Small intestine (tissue), 7 donors: ENCODE data around the gene WAPL. TPM values are rescaled to one million over a fixed set of nuclear protein-coding genes. Genes with fewer than 3 reads are reported as not detected.
"Not testable (repeated sequence)": the region's sequence is repeated elsewhere in the genome, so short reads cannot be mapped to it uniquely, and the experiment has no call there.

ENCODE experiments used
- DNase-seq, 2 donors: peaks; one replicate each; pipeline versions ENCODE4 v3.0.0 to v3.0.0-alpha.2; 2013
- FAIRE-seq: peaks from 2 replicates; lab custom pipeline; 2012; peaks lifted over from hg19 to GRCh38; lab: Jason Lieb, UNC
- H3K27ac ChIP-seq, 3 donors: one replicate each; pipeline ENCODE4 v1.5.1; 2013; ENCODE audit warnings: low read length in 2 of 3, mild to moderate bottlenecking in 2 of 3, control low read depth in 1 of 3, inconsistent platforms in 1 of 3, low read depth in 1 of 3, moderate library complexity in 1 of 3
- H3K27me3 ChIP-seq, 3 donors: one replicate each; pipeline ENCODE4 v1.6.1; 2013; ENCODE audit warnings: low read length in 3 of 3, inconsistent platforms in 1 of 3; ENCODE audit not compliant: control insufficient read depth in 3 of 3, insufficient read depth in 3 of 3
- H3K36me3 ChIP-seq, 3 donors: one replicate each; pipeline ENCODE4 v1.6.1; 2013; ENCODE audit warnings: low read length in 3 of 3, inconsistent platforms in 1 of 3, low read depth in 1 of 3, mild to moderate bottlenecking in 1 of 3, moderate library complexity in 1 of 3; ENCODE audit not compliant: control insufficient read depth in 3 of 3, insufficient read depth in 2 of 3
- H3K4me1 ChIP-seq, 3 donors: one replicate each; pipeline ENCODE4 v1.6.1; 2013; ENCODE audit warnings: low read length in 2 of 3, inconsistent platforms in 1 of 3, low read depth in 1 of 3, mild to moderate bottlenecking in 1 of 3, moderate library complexity in 1 of 3; ENCODE audit not compliant: control insufficient read depth in 3 of 3, insufficient read depth in 2 of 3
- H3K4me3 ChIP-seq, 3 donors: one replicate each; pipeline ENCODE4 v1.5.1; 2013; ENCODE audit warnings: low read length in 3 of 3, control low read depth in 1 of 3, inconsistent platforms in 1 of 3, low read depth in 1 of 3, mild to moderate bottlenecking in 1 of 3, moderate library complexity in 1 of 3
- H3K9me3 ChIP-seq, 2 donors: one replicate each; pipeline ENCODE4 v1.6.1; 2013; ENCODE audit warnings: low read depth in 1 of 2, low read length in 1 of 2; ENCODE audit not compliant: control insufficient read depth in 2 of 2, insufficient read depth in 1 of 2
- WGBS, 3 donors: extraction: QIAGEN DNeasy Blood & Tissue Kit; methylation state at CpG; one replicate each; pipeline ENCODE4 v1.1.7; 2013; 5-methylcytosine and 5-hydroxymethylcytosine counted together
- polyA plus RNA-seq, 4 donors: library from polyadenylated mRNA; stranded (reverse) in 3 of 4; unstranded in 1 of 4; fragments of 200-250 nt in 3 of 4; fragments of 120-200 nt in 1 of 4; gene quantifications; one replicate each; pipeline versions ENCODE4 v1.2.1 to v1.2.3, GENCODE V29; 2013
- donor health status: healthy with polysubstance abuse.
- donor health status: control.
- donor health status: control.
- donor health status: Bipolar disorder and iron deficiency.
- donor health status: healthy.

WAPL gene
- polyA plus RNA-seq, 4 donors: 15.7 to 35.5 (median 18.4) TPM

DNA sequence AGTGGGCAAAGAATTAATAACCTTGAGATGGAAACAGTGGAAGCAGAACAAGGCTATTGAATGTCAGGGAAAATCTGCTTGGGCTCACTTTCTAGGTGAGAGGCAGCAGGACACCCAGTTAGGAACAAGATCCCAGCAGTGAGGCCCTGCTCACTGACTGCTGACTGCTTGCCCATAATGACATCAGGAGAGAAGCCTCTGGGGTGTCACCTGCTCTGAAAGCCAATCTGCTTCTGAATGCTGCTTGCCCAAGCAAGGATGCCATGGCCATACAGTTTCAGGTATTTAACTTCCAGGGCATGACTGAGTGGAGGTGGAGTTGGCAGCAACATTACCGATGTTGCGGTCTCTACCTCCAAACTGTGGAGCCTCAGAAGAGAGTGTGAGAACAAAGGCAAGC, 11.7 kb upstream of the WAPL start:
- DNase-seq (no peak), FAIRE-seq (no peak)
- peaks cover 0 to 9% (median 0%) of the 10 kb centered on the region in 3 donors for H3K4me1 ChIP-seq
- H3K27me3 ChIP-seq: peaks cover 0 to 5% (median 0%) of the 10 kb centered on the region in 3 donors
- WGBS, 3 donors: 91 to 100% (median 96%) methylated on average over 2 of the region's 2 CpGs
- no peaks in the 10 kb centered on the region for H3K36me3 ChIP-seq
- no peak overlapping the region for H3K27ac ChIP-seq
- H3K9me3 ChIP-seq: no peaks in the 10 kb centered on the region
- no peak overlapping the region for H3K4me3 ChIP-seq

DNA sequence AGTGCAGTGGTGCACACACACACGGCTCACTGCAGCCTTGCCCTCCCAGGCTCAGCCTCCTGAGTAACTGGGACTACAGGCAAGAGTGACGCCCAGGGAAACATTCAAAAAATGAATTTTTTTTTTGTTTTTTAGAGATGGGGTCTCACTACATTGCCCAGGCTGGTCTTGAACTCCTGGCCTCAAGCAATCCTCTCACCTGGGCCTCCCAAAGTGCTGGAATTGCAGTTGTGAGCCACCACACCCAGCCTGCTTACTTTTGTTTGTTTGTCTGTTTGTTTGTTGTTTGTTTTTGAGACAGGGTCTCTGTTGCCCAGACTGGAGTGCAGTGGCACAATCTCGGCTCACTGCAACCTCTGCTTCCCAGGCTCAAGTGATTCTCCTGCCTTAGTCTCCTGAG, 7.1 kb upstream of the WAPL start:
- not testable (repeated sequence) for H3K27ac ChIP-seq

DNA sequence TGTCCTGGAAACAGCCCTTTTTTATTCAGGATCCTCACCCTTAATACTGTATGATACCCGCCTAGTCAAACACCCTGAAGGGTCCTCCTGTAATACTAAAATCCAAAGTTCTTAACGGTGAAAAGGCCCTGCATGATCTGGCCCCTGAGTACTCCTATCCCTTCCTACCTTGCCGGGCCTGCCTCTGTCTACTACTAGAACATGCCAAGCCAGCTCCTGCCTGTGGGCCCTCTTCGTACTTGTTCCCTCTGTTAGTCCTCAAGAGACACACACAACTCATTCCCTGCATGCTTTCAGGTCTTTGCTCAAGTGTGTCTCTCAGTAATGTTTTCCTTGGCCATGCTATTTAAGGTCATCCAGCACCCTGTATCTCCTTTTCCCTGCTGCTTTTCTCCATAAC, 5.0 kb upstream of the WAPL start:
- Histone ChIP-seq H3K9me3 (no peaks in the 10 kb centered on the region), H3K4me3 (no peak overlapping the region), H3K36me3 (no peaks in the 10 kb centered on the region), H3K27me3 (no peaks in the 10 kb centered on the region), H3K27ac (peak overlapping the region in 1 of 3 donors; percentile 5), H3K4me1 (peaks cover 0 to 19% (median 2%) of the 10 kb centered on the region in 3 donors)
- DNase-seq (peak in 1 of 2 donors; percentile 8), FAIRE-seq (no peak)
- 56 to 80% (median 71%) methylated on average over 4 of the region's 4 CpGs for WGBS, 3 donors

More for the DNA sequence above, 7.1 kb upstream of the WAPL start:
- not testable (repeated sequence) for H3K36me3 ChIP-seq, DNase-seq, H3K27me3 ChIP-seq, H3K4me3 ChIP-seq, FAIRE-seq, H3K9me3 ChIP-seq
- WGBS, 3 donors: 62 to 77% (median 68%) methylated on average over 3 of the region's 3 CpGs
- H3K4me1 ChIP-seq: peaks cover 0 to 14% (median 0%) of the 10 kb centered on the region in 3 donors

DNA sequence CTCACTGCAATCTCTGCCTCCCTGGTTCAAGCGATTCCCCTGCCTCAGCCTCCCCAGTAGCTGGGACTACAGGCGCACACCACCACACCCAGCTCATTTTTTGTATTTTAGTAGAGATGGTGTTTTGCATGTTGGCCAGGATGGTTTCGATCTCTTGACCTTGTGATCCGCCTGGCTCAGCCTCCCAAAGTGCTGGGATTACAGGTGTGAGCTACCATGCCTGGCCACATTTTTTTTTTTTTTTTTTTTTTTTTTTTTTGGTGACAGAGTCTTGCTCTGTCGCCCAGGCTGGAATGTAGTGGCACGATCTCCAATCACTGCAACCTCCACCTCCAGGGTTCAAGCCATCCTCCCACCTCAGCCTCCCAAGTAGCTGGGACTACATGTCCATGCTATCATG, 4.1 kb upstream of the WAPL start:
- not testable (repeated sequence) for H3K4me3 ChIP-seq, H3K27ac ChIP-seq, FAIRE-seq, H3K9me3 ChIP-seq, H3K36me3 ChIP-seq, H3K27me3 ChIP-seq, DNase-seq
- H3K4me1 ChIP-seq: peaks cover 0 to 19% (median 2%) of the 10 kb centered on the region in 3 donors
- 95 to 99% (median 96%) methylated on average over 6 of the region's 6 CpGs for WGBS, 3 donors

DNA sequence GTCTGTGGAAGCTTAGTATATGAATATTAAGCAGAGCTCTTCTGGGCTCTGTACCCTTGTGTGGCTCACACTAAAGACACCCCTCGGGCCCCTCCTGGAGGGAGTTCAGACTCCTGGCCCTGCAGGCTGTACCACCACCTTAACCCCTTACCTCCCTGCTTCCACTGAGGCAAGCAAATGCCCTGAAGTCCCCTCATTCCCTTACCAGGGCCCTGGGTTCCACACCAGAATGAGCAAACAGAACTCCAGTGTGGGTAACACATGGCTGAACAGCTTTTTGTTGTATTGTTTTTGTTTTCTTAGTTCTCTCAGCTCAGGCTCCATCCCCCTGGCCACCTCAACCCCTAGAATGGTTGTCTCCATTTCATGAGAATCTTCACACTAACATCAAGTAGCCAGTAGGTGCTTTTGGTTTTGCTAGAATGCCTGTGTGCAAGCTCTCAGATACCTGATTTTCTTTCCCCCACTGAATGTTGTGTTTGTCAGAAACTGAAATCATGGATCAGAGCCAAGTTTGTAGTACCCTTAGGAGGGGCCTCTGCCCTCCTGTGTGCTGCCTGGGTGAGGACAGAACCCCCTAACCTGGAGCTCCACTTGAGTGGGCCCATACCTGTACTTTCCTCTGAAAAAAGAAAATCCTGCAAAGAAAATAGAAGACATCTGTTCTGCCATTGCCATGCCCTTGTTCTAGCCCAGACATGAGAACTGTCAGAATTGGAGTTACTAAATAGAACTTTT, 2.8 kb upstream of the WAPL start:
- DNase-seq (no peak), FAIRE-seq (no peak)
- Histone ChIP-seq H3K4me3 (no peak overlapping the region), H3K9me3 (no peaks in the 10 kb centered on the region), H3K27me3 (no peaks in the 10 kb centered on the region), H3K36me3 (no peaks in the 10 kb centered on the region), H3K27ac (no peak overlapping the region), H3K4me1 (peaks cover 0 to 19% (median 2%) of the 10 kb centered on the region in 3 donors)
- 46 to 54% (median 52%) methylated on average over 1 of the region's 1 CpG for WGBS, 3 donors

DNA sequence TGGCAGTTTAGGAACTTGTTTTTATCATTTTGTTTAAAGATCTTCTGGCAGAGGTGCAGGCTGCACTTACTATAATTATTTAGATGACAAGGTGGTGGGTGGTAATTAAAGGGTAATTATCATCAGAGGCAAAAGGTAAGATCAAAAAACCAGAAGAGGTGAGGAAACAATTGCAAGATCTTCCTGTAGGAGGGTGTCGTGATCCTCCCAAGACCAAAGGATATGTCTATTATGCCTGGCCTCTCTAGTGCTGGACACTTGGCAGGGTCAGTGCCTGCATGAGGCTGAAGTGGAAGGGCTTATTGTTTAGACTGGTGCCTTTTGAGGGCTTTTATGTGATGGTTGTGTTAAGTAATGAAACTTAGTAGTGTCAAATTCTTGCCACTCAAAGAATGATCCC, 1.8 kb upstream of the WAPL start:
- peaks cover 0 to 17% (median 2%) of the 10 kb centered on the region in 3 donors for H3K4me1 ChIP-seq
- no peaks in the 10 kb centered on the region for H3K36me3 ChIP-seq
- H3K9me3 ChIP-seq: no peaks in the 10 kb centered on the region
- H3K27ac ChIP-seq: no peak overlapping the region
- DNase-seq (peak; percentile 13 to 27), FAIRE-seq (no peak)
- WGBS, 3 donors: 33 to 41% (median 39%) methylated on average over 1 of the region's 1 CpG
- no peak overlapping the region for H3K4me3 ChIP-seq
- H3K27me3 ChIP-seq: no peaks in the 10 kb centered on the region

- Histone ChIP-seq H3K9me3 (no peaks in the 10 kb centered on the region), H3K27ac (peak overlapping the region in 1 of 3 donors; percentile 68), H3K4me1 (peaks cover 0 to 15% (median 2%) of the 10 kb centered on the region in 3 donors), H3K36me3 (no peaks in the 10 kb centered on the region), H3K4me3 (peak overlapping the region in 2 of 3 donors; percentile 66 to 95), H3K27me3 (no peaks in the 10 kb centered on the region)
- WGBS, 3 donors: 7 to 15% (median 12%) methylated on average over 11 of the region's 11 CpGs
- no peak for FAIRE-seq
- no peak for DNase-seq
Observed at GRCh38 chr10:86522510-86522855, 891 bp upstream of the WAPL start.

- H3K4me3 ChIP-seq: peak overlapping the region; percentile 59 to 99 (median 95)
- FAIRE-seq (no peak), DNase-seq (peak; percentile 66 to 78)
- no peaks in the 10 kb centered on the region for H3K27me3 ChIP-seq
- peaks cover 0 to 10% (median 2%) of the 10 kb centered on the region in 3 donors for H3K4me1 ChIP-seq
- WGBS, 3 donors: 0 to 1% (median 0%) methylated on average over 44 to 70 of the region's 70 CpGs
- no peaks in the 10 kb centered on the region for H3K9me3 ChIP-seq
- peaks cover 0 to 3% (median 0%) of the 10 kb centered on the region in 3 donors for H3K36me3 ChIP-seq
- peak overlapping the region; percentile 91 to 98 (median 94) for H3K27ac ChIP-seq
Observed at GRCh38 chr10:86520871-86521677, 518 bp downstream of the WAPL start.
